Right atrium auricular region (tissue), 2 donors: ENCODE data around the gene TCF15. TPM values are rescaled to one million over a fixed set of nuclear protein-coding genes. Genes with fewer than 3 reads are reported as not detected.

Experiments
- DNase-seq: peaks from one replicate; pipeline ENCODE4 v3.0.0-alpha.2; 2019; ENCODE audit warnings: low spot score
- H3K27ac ChIP-seq, 2 donors: fragments of 200-600 bp; sonication (generic); 1 replicate in 1 of 2; 2 replicates in 1 of 2; pipeline ENCODE4 v1.5.1; 2016 to 2019
- H3K27me3 ChIP-seq, 2 donors: fragments of 200-600 bp; sonication (generic); one replicate each; pipeline versions ENCODE4 v1.5.1 to v1.6.0; 2017 to 2019
- H3K36me3 ChIP-seq: fragments of 200-600 bp; sonication (generic); one replicate; pipeline ENCODE4 v1.5.1; 2016
- H3K4me1 ChIP-seq, 2 donors: fragments of 200-600 bp; sonication (generic); one replicate each; pipeline versions ENCODE4 v1.5.1 to v1.6.0; 2017 to 2019
- H3K4me3 ChIP-seq, 2 donors: fragments of 200-600 bp; sonication (generic); 1 replicate in 1 of 2; 2 replicates in 1 of 2; pipeline ENCODE4 v1.5.1; 2017 to 2019; ENCODE audit warnings: mild to moderate bottlenecking in 1 of 2, moderate library complexity in 1 of 2
- H3K9me3 ChIP-seq, 2 donors: fragments of 200-600 bp; sonication (generic); one replicate each; pipeline ENCODE4 v1.5.1; 2019
- CTCF ChIP-seq, 2 donors: fragments of 200-600 bp; sonication (generic); IDR thresholded peaks; one replicate each; pipeline ENCODE4 v1.5.1; 2019; ENCODE audit warnings: antibody characterized with exemption in 2 of 2
- total RNA-seq, 2 donors: library from RNA; depleted of rRNA; stranded (reverse); fragments of >200 nt; gene quantifications; one replicate each; pipeline ENCODE4 v1.1.0, GENCODE V29; 2016

The TCF15 gene
- total RNA-seq, 2 donors from 2014 or later, result 4.9 to 8.0 TPM

- no peak for TF ChIP-seq CTCF (IDR thresholded peaks at IDR 0.05)
- peak overlapping the region in 1 of 2 donors; percentile 1 for H3K4me3 ChIP-seq
- H3K36me3 ChIP-seq, result no peaks in the 10 kb centered on the region
- H3K9me3 ChIP-seq, result no peaks in the 10 kb centered on the region
- no peaks in the 10 kb centered on the region for H3K27me3 ChIP-seq
- H3K4me1 ChIP-seq, result peaks cover 0 to 65% of the 10 kb centered on the region in 2 donors
- H3K27ac ChIP-seq, result peak overlapping the region; percentile 83 to 89
- DNase-seq, result no peak
These were observed 4.9 kb downstream of the TCF15 start for GRCh38 chr20:605237-605636.

- Histone ChIP-seq H3K9me3 (no peaks in the 10 kb centered on the region), H3K36me3 (no peaks in the 10 kb centered on the region), H3K4me1 (peaks cover 0 to 70% of the 10 kb centered on the region in 2 donors), H3K27ac (peak overlapping the region; percentile 83 to 89), H3K27me3 (no peaks in the 10 kb centered on the region), H3K4me3 (no peak overlapping the region)
- no peak for TF ChIP-seq CTCF (IDR thresholded peaks at IDR 0.05)
- no peak for DNase-seq
These were observed 6.9 kb downstream of the TCF15 start for GRCh38 chr20:603116-603640.

- TF ChIP-seq CTCF (IDR thresholded peaks at IDR 0.05), result no peak
- no peak overlapping the region for H3K4me3 ChIP-seq
- H3K27me3 ChIP-seq, result no peaks in the 10 kb centered on the region
- H3K4me1 ChIP-seq, result peaks cover 0 to 70% of the 10 kb centered on the region in 2 donors
- peak overlapping the region; percentile 83 to 89 for H3K27ac ChIP-seq
- H3K9me3 ChIP-seq, result no peaks in the 10 kb centered on the region
- peak; percentile 63 for DNase-seq
- no peaks in the 10 kb centered on the region for H3K36me3 ChIP-seq
These were observed 7.8 kb downstream of the TCF15 start for GRCh38 chr20:602111-602970.

- no peaks in the 10 kb centered on the region for H3K27me3 ChIP-seq
- no peaks in the 10 kb centered on the region for H3K36me3 ChIP-seq
- no peak overlapping the region for H3K4me3 ChIP-seq
- no peaks in the 10 kb centered on the region for H3K9me3 ChIP-seq
- no peak for TF ChIP-seq CTCF (IDR thresholded peaks at IDR 0.05)
- H3K4me1 ChIP-seq, result peaks cover 0 to 67% of the 10 kb centered on the region in 2 donors
- no peak for DNase-seq
- H3K27ac ChIP-seq, result no peak overlapping the region
These were observed 9.4 kb downstream of the TCF15 start for GRCh38 chr20:600736-601135.

GRCh38 chr20:600141-600540 lies 10.0 kb downstream of the TCF15 start:
- TF ChIP-seq CTCF (IDR thresholded peaks at IDR 0.05), result no peak
- DNase-seq, result no peak
- Histone ChIP-seq H3K27me3 (no peaks in the 10 kb centered on the region), H3K9me3 (no peaks in the 10 kb centered on the region), H3K4me3 (no peak overlapping the region), H3K27ac (no peak overlapping the region), H3K36me3 (no peaks in the 10 kb centered on the region), H3K4me1 (peaks cover 0 to 61% of the 10 kb centered on the region in 2 donors)
